Measurements from ENCODE around the gene HPGDS.

- no peak for TF ChIP-seq EZH2 (IDR thresholded peaks at IDR 0.05; ENCODE audit: low read length, unreplicated experiment)
- no peak for TF ChIP-seq CTCF (conservative IDR thresholded peaks at IDR 0.05; ENCODE audit: low read depth, low read length)
Measured at GRCh38 chr4:94267037-94267436, 75.6 kb downstream of the HPGDS start.
